H9 (cell line): ENCODE data around the gene LIAS. TPM values are rescaled to one million over a fixed set of nuclear protein-coding genes. Genes with fewer than 3 reads are reported as not detected.
A peak's percentile ranks its signal among the peaks of the same experiment; 100 is the strongest.

Experiments
- DNase-seq: peaks from one replicate; pipeline ENCODE4 v3.0.0-alpha.2; 2017
- H2AFZ ChIP-seq: one replicate; pipeline ENCODE4 v1.6.1; 2013; ENCODE audit warnings: mild to moderate bottlenecking, low read length, control low read depth, moderate library complexity
- H2AK5ac ChIP-seq: 2 replicates; pipeline ENCODE4 v1.6.1; 2013; ENCODE audit warnings: low read length, control low read depth, mixed read lengths; ENCODE audit not compliant: insufficient read length
- H2BK120ac ChIP-seq: one replicate; pipeline ENCODE4 v1.6.1; 2013; ENCODE audit warnings: low read depth, mild to moderate bottlenecking, low read length, control low read depth, inconsistent platforms; ENCODE audit not compliant: poor library complexity, severe bottlenecking
- H2BK12ac ChIP-seq: 2 replicates; pipeline ENCODE4 v1.6.1; 2013; ENCODE audit warnings: low read length, control low read depth, mixed read lengths, low read depth; ENCODE audit not compliant: insufficient read length
- H2BK15ac ChIP-seq: 2 replicates; pipeline ENCODE4 v1.6.1; 2013; ENCODE audit warnings: low read depth, low read length, control low read depth
- H2BK20ac ChIP-seq: one replicate; pipeline ENCODE4 v1.6.1; 2013; ENCODE audit warnings: low read depth, mild to moderate bottlenecking, low read length, control low read depth, inconsistent platforms; ENCODE audit not compliant: poor library complexity, severe bottlenecking
- H2BK5ac ChIP-seq: 2 replicates; pipeline ENCODE4 v1.6.1; 2013; ENCODE audit warnings: low read length, control low read depth, mixed read lengths; ENCODE audit not compliant: insufficient read length
- H3K14ac ChIP-seq: 2 replicates; pipeline ENCODE4 v1.6.1; 2013; ENCODE audit warnings: low read length, control low read depth; ENCODE audit not compliant: insufficient read depth
- H3K18ac ChIP-seq: 2 replicates; pipeline ENCODE4 v1.6.1; 2013; ENCODE audit warnings: low read depth, mild to moderate bottlenecking, mixed read lengths, low read length, control low read depth; ENCODE audit not compliant: insufficient read length
- H3K23ac ChIP-seq: 2 replicates; pipeline ENCODE4 v1.6.1; 2013; ENCODE audit warnings: low read length, control low read depth, mixed read lengths, low read depth; ENCODE audit not compliant: insufficient read length
- H3K23me2 ChIP-seq: 2 replicates; pipeline ENCODE4 v1.6.1; 2013; ENCODE audit warnings: low read depth, mild to moderate bottlenecking, mixed read lengths, low read length, control low read depth; ENCODE audit not compliant: insufficient read length, poor library complexity, severe bottlenecking
- H3K27ac ChIP-seq: 2 replicates; pipeline ENCODE4 v1.5.1; 2013; ENCODE audit warnings: low read length, control low read depth, mixed read lengths, low read depth; ENCODE audit not compliant: insufficient read length
- H3K27me3 ChIP-seq: 2 replicates; pipeline ENCODE4 v1.6.1; 2013; ENCODE audit warnings: low read length, control low read depth, inconsistent platforms; ENCODE audit not compliant: insufficient read depth
- H3K4ac ChIP-seq: 2 replicates; pipeline ENCODE4 v1.6.1; 2013; ENCODE audit warnings: low read depth, mild to moderate bottlenecking, control low read depth, inconsistent platforms, low read length, moderate library complexity
- H3K4me1 ChIP-seq: 2 replicates; pipeline ENCODE4 v1.6.1; 2013; ENCODE audit warnings: low read length, control low read depth, inconsistent platforms; ENCODE audit not compliant: insufficient read depth
- H3K4me2 ChIP-seq: 2 replicates; pipeline ENCODE4 v1.6.1; 2013; ENCODE audit warnings: low read length, control low read depth, mixed read lengths; ENCODE audit not compliant: insufficient read length, insufficient read depth
- H3K56ac ChIP-seq: 2 replicates; pipeline ENCODE4 v1.6.1; 2013; ENCODE audit warnings: low read depth, mild to moderate bottlenecking, mixed read lengths, low read length, control low read depth; ENCODE audit not compliant: insufficient read length
- H3K79me1 ChIP-seq: 2 replicates; pipeline ENCODE4 v1.6.1; 2013; ENCODE audit warnings: low read depth, mild to moderate bottlenecking, moderate library complexity, low read length, control low read depth, inconsistent platforms; ENCODE audit not compliant: insufficient read depth, poor library complexity, severe bottlenecking
- H3K79me2 ChIP-seq: 2 replicates; pipeline ENCODE4 v1.6.1; 2013; ENCODE audit warnings: low read length, control low read depth, inconsistent platforms; ENCODE audit not compliant: insufficient read depth
- H3K9ac ChIP-seq: 2 replicates; pipeline ENCODE4 v1.6.1; 2013; ENCODE audit warnings: low read length, control low read depth, mixed read lengths; ENCODE audit not compliant: insufficient read length; ENCODE audit errors: extremely low read depth
- H3K9me3 ChIP-seq: one replicate; pipeline ENCODE4 v1.6.1; 2013; ENCODE audit warnings: low read depth, low read length, inconsistent platforms; ENCODE audit not compliant: control insufficient read depth
- H3T11ph ChIP-seq: one replicate; pipeline ENCODE4 v1.6.1; 2013; ENCODE audit warnings: mild to moderate bottlenecking, low read length, control low read depth, inconsistent platforms
- H4K20me1 ChIP-seq: one replicate; pipeline ENCODE4 v1.6.1; 2013; ENCODE audit not compliant: control insufficient read depth, insufficient read length, insufficient read depth
- H4K5ac ChIP-seq: 2 replicates; pipeline ENCODE4 v1.6.1; 2013; ENCODE audit warnings: low read depth, mild to moderate bottlenecking, mixed read lengths, low read length, control low read depth; ENCODE audit not compliant: insufficient read length
- H4K8ac ChIP-seq: replicated peaks from 2 replicates; pipeline ENCODE4 v1.6.1; 2013; ENCODE audit warnings: low read length, control low read depth, mixed read lengths, low read depth; ENCODE audit not compliant: insufficient read length
- H4K91ac ChIP-seq: 2 replicates; pipeline ENCODE4 v1.6.1; 2013; ENCODE audit warnings: low read depth, mild to moderate bottlenecking, moderate library complexity, mixed read lengths, low read length, control low read depth; ENCODE audit not compliant: insufficient read length
- H3K27ac Mint-ChIP-seq, 3 experiments: 2 replicates in 2 of 3; 3 replicates in 1 of 3; pipeline ENCODE4 v1.8.0; 2020 to 2021; ENCODE audit warnings: mixed read lengths in 3 of 3, mild to moderate bottlenecking in 1 of 3, moderate library complexity in 1 of 3
- H3K27me3 Mint-ChIP-seq: 2 replicates; pipeline ENCODE4 v1.8.0; 2021; ENCODE audit warnings: low read depth, mild to moderate bottlenecking, moderate library complexity, mixed read lengths
- H3K36me3 Mint-ChIP-seq, 3 experiments: 2 replicates in 2 of 3; 3 replicates in 1 of 3; pipeline ENCODE4 v1.8.0; 2020 to 2021; ENCODE audit warnings: low read depth in 3 of 3, mixed read lengths in 3 of 3; ENCODE audit not compliant: insufficient read depth in 1 of 3
- H3K4me1 Mint-ChIP-seq, 2 experiments: 2 replicates each; pipeline ENCODE4 v1.8.0; 2020; ENCODE audit warnings: mixed read lengths in 2 of 2
- H3K4me3 Mint-ChIP-seq, 2 experiments: 2 replicates in 1 of 2; 3 replicates in 1 of 2; pipeline ENCODE4 v1.8.0; 2020 to 2021; ENCODE audit warnings: mild to moderate bottlenecking in 2 of 2, mixed read lengths in 2 of 2, moderate library complexity in 1 of 2
- H3K9me3 Mint-ChIP-seq, 2 experiments: 2 replicates in 1 of 2; 3 replicates in 1 of 2; pipeline ENCODE4 v1.8.0; 2020; ENCODE audit warnings: mild to moderate bottlenecking in 2 of 2, mixed read lengths in 2 of 2, moderate library complexity in 1 of 2
- CTCF ChIP-seq: fragments of 200-600 bp; sonication (generic); conservative IDR thresholded peaks from 3 replicates; pipeline ENCODE4 v1.8.0; 2021; ENCODE audit warnings: antibody characterized with exemption, mild to moderate bottlenecking
- WGBS: extraction: QIAGEN DNeasy Blood & Tissue Kit; methylation state at CpG from one replicate; pipeline ENCODE4 v1.1.7; 2013; ENCODE audit warnings: missing lambda C conversion rate, low lambda C conversion rate, mixed read lengths; ENCODE audit not compliant: insufficient read length; ENCODE audit errors: extremely low coverage; 5-methylcytosine and 5-hydroxymethylcytosine counted together
- total RNA-seq: library from RNA; stranded (reverse); gene quantifications from 2 replicates; pipeline ENCODE4 v1.2.1, GENCODE V29; 2021

Gene LIAS
- total RNA-seq, 1 experiment from 2014 or later, result 18.5 TPM

GRCh38 chr4:39527296-39528060 is 68.6 kb downstream of the LIAS start, which contains the start of gene UGDH:
TSS of gene UGDH (minus strand) at chr4:39527439. CDS start at chr4:39521512, 5,927 bp downstream.
- H3K4me2 ChIP-seq, result peak within 1 kb of the TSS; percentile 90
- no peaks in the 10 kb centered on the region for H3K4me1 ChIP-seq
- peak within 1 kb of the TSS; percentile 92 for H3K14ac ChIP-seq
- no peak within 1 kb of the TSS for H2BK120ac ChIP-seq
- peak within 1 kb of the TSS; percentile 97 for H3K9ac ChIP-seq
- WGBS, result no CpG with 5 or more reads among the region's 73 CpGs
- H2BK15ac ChIP-seq, result no peak within 1 kb of the TSS
- H3K36me3 Mint-ChIP-seq, result peaks cover 34 to 44% (median 40%) of the 10 kb centered on the region in 3 experiments
- no peak for TF ChIP-seq CTCF
- peaks cover 9% of the 10 kb centered on the region for H3K23me2 ChIP-seq
- peaks cover 12 to 15% of the 10 kb centered on the region in 2 experiments for H3K4me1 Mint-ChIP-seq
- H3K27ac Mint-ChIP-seq, result peak within 1 kb of the TSS; percentile 98 to 99 (median 99)
- H4K20me1 ChIP-seq, result no peaks in the 10 kb centered on the region
- no peak within 1 kb of the TSS for H3K4ac ChIP-seq
- H4K8ac ChIP-seq, result no peak within 1 kb of the TSS
- no peak within 1 kb of the TSS for H2BK5ac ChIP-seq
- H3T11ph ChIP-seq, result no peak within 1 kb of the TSS
- H3K27me3 ChIP-seq, result no peaks in the 10 kb centered on the region
- no peak within 1 kb of the TSS for H2BK12ac ChIP-seq
- H3K79me2 ChIP-seq, result peaks cover 7% of the 10 kb centered on the region; the same call in 1 of the 2 replicates
- peaks cover 24% of the 10 kb centered on the region for H3K9me3 ChIP-seq
- no peak within 1 kb of the TSS for H3K56ac ChIP-seq
- peak; percentile 96 for DNase-seq
- H3K4me3 Mint-ChIP-seq, result peak within 1 kb of the TSS; percentile 97 to 99
- H2AFZ ChIP-seq, result peak within 1 kb of the TSS; percentile 59
- peak within 1 kb of the TSS; percentile 44 for H4K91ac ChIP-seq
- H2AK5ac ChIP-seq, result no peak within 1 kb of the TSS
- no peak within 1 kb of the TSS for H4K5ac ChIP-seq
- peak within 1 kb of the TSS; percentile 90 for H3K18ac ChIP-seq
- no peak within 1 kb of the TSS for H3K23ac ChIP-seq
- H3K79me1 ChIP-seq, result peaks cover 3% of the 10 kb centered on the region
- no peak within 1 kb of the TSS for H2BK20ac ChIP-seq
- no peaks in the 10 kb centered on the region for H3K27me3 Mint-ChIP-seq
- H3K27ac ChIP-seq, result peak within 1 kb of the TSS; percentile 15
- H3K9me3 Mint-ChIP-seq, result peaks cover 32 to 33% of the 10 kb centered on the region in 2 experiments
